GM23248 (cell line): ENCODE measurements around the gene CEMIP. TPM values are rescaled to one million over a fixed set of nuclear protein-coding genes. Genes with fewer than 3 reads are reported as not detected.
A peak's percentile ranks its signal among the peaks of the same experiment; 100 is the strongest.

Source experiments
- DNase-seq: peaks from one replicate; pipeline ENCODE4 v3.0.0-alpha.2; 2015
- H2AFZ ChIP-seq: fragments of 200-600 bp; sonication (generic); 2 replicates; pipeline ENCODE4 v1.6.1; 2016; ENCODE audit warnings: antibody characterized with exemption
- H3F3A ChIP-seq: fragments of 200-600 bp; sonication (generic); 2 replicates; pipeline ENCODE4 v1.6.1; 2016; ENCODE audit warnings: mild to moderate bottlenecking, antibody characterized with exemption, mixed run types; ENCODE audit not compliant: insufficient read depth
- H3K27ac ChIP-seq: fragments of 200-600 bp; sonication (generic); 2 replicates; pipeline ENCODE4 v1.5.1; 2016; ENCODE audit warnings: mild to moderate bottlenecking
- H3K27me3 ChIP-seq: fragments of 200-600 bp; sonication (generic); replicated peaks from 2 replicates; pipeline ENCODE4 v1.6.1; 2016; ENCODE audit warnings: mild to moderate bottlenecking; ENCODE audit not compliant: insufficient read depth
- H3K36me3 ChIP-seq: fragments of 200-600 bp; sonication (generic); 2 replicates; pipeline ENCODE4 v1.6.1; 2016; ENCODE audit warnings: low read depth, mild to moderate bottlenecking
- H3K4me1 ChIP-seq: fragments of 200-600 bp; sonication (generic); 2 replicates; pipeline ENCODE4 v1.6.1; 2016; ENCODE audit warnings: mild to moderate bottlenecking; ENCODE audit not compliant: insufficient read depth
- H3K4me2 ChIP-seq: fragments of 200-600 bp; sonication (generic); one replicate; pipeline ENCODE4 v1.6.1; 2016; ENCODE audit warnings: mild to moderate bottlenecking; ENCODE audit not compliant: unreplicated experiment
- H3K4me3 ChIP-seq: fragments of 200-600 bp; sonication (generic); 2 replicates; pipeline ENCODE4 v1.5.1; 2016; ENCODE audit warnings: mild to moderate bottlenecking
- H3K79me2 ChIP-seq: fragments of 200-600 bp; sonication (generic); 2 replicates; pipeline ENCODE4 v1.6.1; 2016; ENCODE audit warnings: mild to moderate bottlenecking; ENCODE audit not compliant: insufficient read depth
- H3K9ac ChIP-seq: fragments of 200-600 bp; sonication (generic); 2 replicates; pipeline ENCODE4 v1.6.1; 2016; ENCODE audit warnings: mild to moderate bottlenecking
- H3K9me2 ChIP-seq: fragments of 200-600 bp; sonication (generic); 2 replicates; pipeline ENCODE4 v1.6.1; 2016; ENCODE audit warnings: mixed run types, mild to moderate bottlenecking, moderate library complexity; ENCODE audit not compliant: insufficient read depth
- H3K9me3 ChIP-seq: fragments of 200-600 bp; sonication (generic); one replicate; pipeline ENCODE4 v1.6.1; 2017; ENCODE audit warnings: low read depth
- H4K20me1 ChIP-seq: fragments of 200-600 bp; sonication (generic); 2 replicates; pipeline ENCODE4 v1.6.0; 2016; ENCODE audit not compliant: insufficient read depth
- EZH2 ChIP-seq: fragments of 200-600 bp; sonication (generic); IDR thresholded peaks from 2 replicates; pipeline ENCODE4 v1.6.1; 2018; ENCODE audit warnings: antibody characterized with exemption, mild to moderate bottlenecking; ENCODE audit not compliant: insufficient read depth, poor library complexity, severe bottlenecking
- EZH2phosphoT487 ChIP-seq: fragments of 200-600 bp; sonication (generic); IDR thresholded peaks from 2 replicates; pipeline ENCODE4 v1.6.1; 2018; ENCODE audit warnings: antibody characterized with exemption, moderate library complexity, mild to moderate bottlenecking, low read depth; ENCODE audit not compliant: insufficient read depth
- WGBS, 2 experiments: methylation state at CpG; one replicate each; pipeline ENCODE4 v1.1.6; 2015 to 2017; ENCODE audit warnings: low lambda C conversion rate in 2 of 2, low coverage in 1 of 2; ENCODE audit errors: missing lambda C conversion rate in 2 of 2; 5-methylcytosine and 5-hydroxymethylcytosine counted together
- in situ Hi-C: fragments of 300-500 bp; cut with MboI; formaldehyde crosslinking; loops from 2 replicates; pipeline ENCODE4 v1.15.0; 2020
- polyA plus RNA-seq: library from polyadenylated mRNA; unstranded; fragments of >200 nt; fragmentation: Nextera tagmentation; extraction: Ambion mirVana; gene quantifications from 2 replicates; pipeline ENCODE4 v1.2.1, GENCODE V29; 2016
- total RNA-seq: library from RNA; depleted of rRNA; stranded (reverse); fragments of >200 nt; shearing (Covaris generic); gene quantifications from 2 replicates; pipeline ENCODE4 v1.2.3, GENCODE V29; 2014

The CEMIP gene
- total and polyA plus RNA-seq, 2 experiments from 2014 or later, result 134 to 213 TPM

- H3K4me1 ChIP-seq, result no peaks in the 10 kb centered on the region
- H3K36me3 ChIP-seq, result peaks cover 21% of the 10 kb centered on the region
- H4K20me1 ChIP-seq, result peaks cover 13% of the 10 kb centered on the region; the same call in 1 of the 2 replicates
- TF ChIP-seq EZH2phosphoT487, result no peak
- no peak for TF ChIP-seq EZH2
- H3K4me2 ChIP-seq, result no peak overlapping the region
- H3K9ac ChIP-seq, result no peak overlapping the region
- H3K27me3 ChIP-seq, result no peaks in the 10 kb centered on the region
- no peaks in the 10 kb centered on the region for H3K79me2 ChIP-seq
- peaks cover 94% of the 10 kb centered on the region for H3F3A ChIP-seq
- H3K27ac ChIP-seq, result no peak overlapping the region
- H3K9me3 ChIP-seq, result no peaks in the 10 kb centered on the region
- H3K9me2 ChIP-seq, result no peaks in the 10 kb centered on the region
- in situ Hi-C loops, result no loop called here
- no peak overlapping the region for H2AFZ ChIP-seq
- no peak overlapping the region for H3K4me3 ChIP-seq
- no peak for DNase-seq
- 62 to 72% methylated on average over 6 of the region's 6 CpGs for WGBS, 2 experiments
Observed at GRCh38 chr15:80823120-80823519, 44.0 kb downstream of the CEMIP start.

GRCh38 chr15:80823995-80824394 lies 44.8 kb downstream of the CEMIP start:
- in situ Hi-C loops, result no loop called here
- Histone ChIP-seq H3K27me3 (no peaks in the 10 kb centered on the region), H3K36me3 (peaks cover 12% of the 10 kb centered on the region), H4K20me1 (peaks cover 13% of the 10 kb centered on the region; the same call in 1 of the 2 replicates), H3K4me3 (no peak overlapping the region), H2AFZ (no peak overlapping the region), H3K4me1 (no peaks in the 10 kb centered on the region), H3K79me2 (no peaks in the 10 kb centered on the region), H3K9me2 (no peaks in the 10 kb centered on the region), H3K4me2 (no peak overlapping the region), H3F3A (peaks cover 94% of the 10 kb centered on the region), H3K27ac (no peak overlapping the region), H3K9ac (no peak overlapping the region), H3K9me3 (no peaks in the 10 kb centered on the region)
- no peak for DNase-seq
- WGBS, 2 experiments, result 84 to 93% methylated on average over 4 of the region's 4 CpGs
- no peak for TF ChIP-seq EZH2

- DNase-seq, result peak; percentile 58
- Histone ChIP-seq H3K9me3 (no peaks in the 10 kb centered on the region), H3K27ac (no peak overlapping the region), H3K79me2 (no peaks in the 10 kb centered on the region), H3K4me1 (no peaks in the 10 kb centered on the region), H3K27me3 (no peaks in the 10 kb centered on the region), H4K20me1 (peaks cover 15% of the 10 kb centered on the region; the same call in 1 of the 2 replicates), H3K4me3 (no peak overlapping the region), H3K36me3 (peaks cover 10% of the 10 kb centered on the region; the same call in 1 of the 2 replicates), H2AFZ (no peak overlapping the region), H3F3A (peaks cover 93% of the 10 kb centered on the region), H3K9me2 (no peaks in the 10 kb centered on the region), H3K9ac (no peak overlapping the region), H3K4me2 (no peak overlapping the region)
- in situ Hi-C loops, result no loop called here
- whole genome bisulfite sequencing, 2 experiments, result 48 to 49% methylated on average over 6 of the region's 6 CpGs
- no peak for TF ChIP-seq EZH2
- TF ChIP-seq EZH2phosphoT487, result no peak
Observed at GRCh38 chr15:80825361-80826030, 46.3 kb downstream of the CEMIP start.

- Histone ChIP-seq H3K9me3 (no peaks in the 10 kb centered on the region), H2AFZ (no peak overlapping the region), H3K36me3 (peaks cover 7% of the 10 kb centered on the region; the same call in 1 of the 2 replicates), H3K9ac (no peak overlapping the region), H3K79me2 (no peaks in the 10 kb centered on the region), H3K27ac (no peak overlapping the region), H3K9me2 (no peaks in the 10 kb centered on the region), H4K20me1 (peaks cover 17% of the 10 kb centered on the region; the same call in 1 of the 2 replicates), H3K27me3 (no peaks in the 10 kb centered on the region), H3K4me3 (no peak overlapping the region), H3K4me1 (no peaks in the 10 kb centered on the region), H3K4me2 (no peak overlapping the region), H3F3A (peaks cover 89% of the 10 kb centered on the region)
- no peak for TF ChIP-seq EZH2phosphoT487
- TF ChIP-seq EZH2, result no peak
- in situ Hi-C loops, result no loop called here
- no peak for DNase-seq
Observed at GRCh38 chr15:80828796-80829195, 49.6 kb downstream of the CEMIP start.
